Vagina (tissue), 2 donors: Measurements from ENCODE around the gene KATNIP.

Experiments used
- POLR2A ChIP-seq, 2 donors: fragments of 450-650 bp; IDR thresholded peaks; one replicate each; pipeline ENCODE4 v1.6.1; 2017; ENCODE audit warnings: antibody characterized with exemption in 2 of 2, mild to moderate bottlenecking in 2 of 2, moderate library complexity in 2 of 2
- POLR2AphosphoS5 ChIP-seq, 2 donors: sonication (generic); formaldehyde crosslinking; IDR thresholded peaks; one replicate each; pipeline ENCODE4 v1.9.0; 2017; ENCODE audit warnings: antibody characterized with exemption in 2 of 2, mild to moderate bottlenecking in 2 of 2, low read depth in 1 of 2; ENCODE audit not compliant: insufficient read depth in 1 of 2
- TF ChIP-seq, protein P1 (sequence below), 3 experiments: fragments of 450-650 bp in 2 of 3; fragments of 200-600 bp in 1 of 3; sonication (generic) in 1 of 3; IDR thresholded peaks; one replicate each; pipeline ENCODE4 v1.5.1; 2017 to 2019; ENCODE audit warnings: antibody characterized with exemption in 3 of 3, mild to moderate bottlenecking in 2 of 3, moderate library complexity in 2 of 3

GRCh38 chr16:27543801-27544200 lies 6.1 kb upstream of the KATNIP start:
- TF ChIP-seq POLR2A (IDR thresholded peaks at IDR 0.05), result no peak
- TF ChIP-seq, protein P1, sequence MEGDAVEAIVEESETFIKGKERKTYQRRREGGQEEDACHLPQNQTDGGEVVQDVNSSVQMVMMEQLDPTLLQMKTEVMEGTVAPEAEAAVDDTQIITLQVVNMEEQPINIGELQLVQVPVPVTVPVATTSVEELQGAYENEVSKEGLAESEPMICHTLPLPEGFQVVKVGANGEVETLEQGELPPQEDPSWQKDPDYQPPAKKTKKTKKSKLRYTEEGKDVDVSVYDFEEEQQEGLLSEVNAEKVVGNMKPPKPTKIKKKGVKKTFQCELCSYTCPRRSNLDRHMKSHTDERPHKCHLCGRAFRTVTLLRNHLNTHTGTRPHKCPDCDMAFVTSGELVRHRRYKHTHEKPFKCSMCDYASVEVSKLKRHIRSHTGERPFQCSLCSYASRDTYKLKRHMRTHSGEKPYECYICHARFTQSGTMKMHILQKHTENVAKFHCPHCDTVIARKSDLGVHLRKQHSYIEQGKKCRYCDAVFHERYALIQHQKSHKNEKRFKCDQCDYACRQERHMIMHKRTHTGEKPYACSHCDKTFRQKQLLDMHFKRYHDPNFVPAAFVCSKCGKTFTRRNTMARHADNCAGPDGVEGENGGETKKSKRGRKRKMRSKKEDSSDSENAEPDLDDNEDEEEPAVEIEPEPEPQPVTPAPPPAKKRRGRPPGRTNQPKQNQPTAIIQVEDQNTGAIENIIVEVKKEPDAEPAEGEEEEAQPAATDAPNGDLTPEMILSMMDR (IDR thresholded peaks at IDR 0.05), result no peak
- TF ChIP-seq POLR2AphosphoS5 (IDR thresholded peaks at IDR 0.05; ENCODE audit: insufficient read depth in 1 of 2, low read depth in 1 of 2), result no peak
